Kidney epithelial cell (primary cell): ENCODE measurements around the gene SPACA6. TPM values are rescaled to one million over a fixed set of nuclear protein-coding genes. Genes with fewer than 3 reads are reported as not detected.

ENCODE experiments used
- DNase-seq: peaks from one replicate; pipeline ENCODE4 v3.0.0-alpha.2; 2010; ENCODE audit warnings: low read depth
- H3K27me3 ChIP-seq: 2 replicates; pipeline ENCODE4 v1.6.0; 2011; ENCODE audit warnings: low read length; ENCODE audit not compliant: control insufficient read depth, insufficient read depth
- H3K36me3 ChIP-seq: 2 replicates; pipeline ENCODE4 v1.5.1; 2011; ENCODE audit warnings: low read length; ENCODE audit not compliant: control insufficient read depth, insufficient read depth
- H3K4me3 ChIP-seq: 2 replicates; pipeline ENCODE4 v1.5.1; 2011; ENCODE audit warnings: low read depth, mild to moderate bottlenecking, control low read depth, low read length
- CTCF ChIP-seq: IDR thresholded peaks from 2 replicates; pipeline ENCODE4 v1.5.1; 2011; ENCODE audit warnings: mild to moderate bottlenecking, moderate library complexity, low read length, control low read depth, inconsistent platforms; ENCODE audit not compliant: insufficient read depth, poor library complexity, severe bottlenecking
- total RNA-seq: library from RNA; depleted of rRNA; stranded (reverse); fragments of >200 nt; gene quantifications from 2 replicates; pipeline ENCODE4 v1.2.3, GENCODE V29; 2015

Gene SPACA6
- total RNA-seq, 1 donor from 2014 or later, result 12.6 TPM

GRCh38 chr19:51694318-51695085 lies 1.4 kb downstream of the SPACA6 start:
- Histone ChIP-seq H3K4me3 (no peak overlapping the region), H3K27me3 (no peaks in the 10 kb centered on the region), H3K36me3 (peaks cover 6% of the 10 kb centered on the region)
- no peak for DNase-seq
- TF ChIP-seq CTCF, result no peak

- H3K36me3 ChIP-seq, result peaks cover 6% of the 10 kb centered on the region
- no peaks in the 10 kb centered on the region for H3K27me3 ChIP-seq
- no peak overlapping the region for H3K4me3 ChIP-seq
- no peak for TF ChIP-seq CTCF
- DNase-seq, result no peak
Measured at GRCh38 chr19:51695088-51695487, 2.0 kb downstream of the SPACA6 start.

- no peak overlapping the region for H3K4me3 ChIP-seq
- no peaks in the 10 kb centered on the region for H3K27me3 ChIP-seq
- TF ChIP-seq CTCF, result no peak
- DNase-seq, result no peak
- H3K36me3 ChIP-seq, result peaks cover 6% of the 10 kb centered on the region
Measured at GRCh38 chr19:51695702-51696315, 2.7 kb downstream of the SPACA6 start.

- TF ChIP-seq CTCF, result no peak
- Histone ChIP-seq H3K27me3 (no peaks in the 10 kb centered on the region), H3K36me3 (peaks cover 6% of the 10 kb centered on the region), H3K4me3 (no peak overlapping the region)
- DNase-seq, result no peak
Measured at GRCh38 chr19:51696606-51697005, 3.5 kb downstream of the SPACA6 start.

DNA sequence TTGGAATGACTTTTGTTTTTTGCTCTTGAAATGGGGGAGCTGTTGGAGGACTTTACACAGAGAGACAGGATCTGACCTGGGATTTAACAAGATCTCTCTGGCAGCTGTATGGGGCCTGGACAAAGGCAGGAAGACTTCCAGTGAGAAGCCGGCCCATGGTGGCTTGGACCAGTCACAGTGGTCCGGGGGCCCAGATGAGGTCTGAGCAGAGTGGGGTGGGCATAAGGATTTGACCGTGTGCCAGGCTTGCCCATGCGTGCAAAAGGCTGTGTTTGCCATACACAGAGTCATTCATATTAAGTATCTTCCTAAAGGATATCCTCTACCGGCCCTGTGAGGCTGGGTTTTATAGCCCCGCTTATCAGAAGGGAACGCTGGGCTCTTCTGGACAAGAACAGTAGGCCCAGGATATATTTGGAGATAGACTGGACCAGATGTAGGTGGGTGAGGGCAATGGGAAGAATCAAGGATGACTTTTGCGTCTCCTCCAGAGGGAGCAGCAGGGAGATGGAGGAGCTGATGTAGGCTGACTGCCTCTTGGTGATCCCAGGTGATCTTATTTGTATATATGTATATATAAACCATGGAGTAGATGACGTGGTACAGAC lies 4.1 kb downstream of the SPACA6 start:
- H3K27me3 ChIP-seq, result no peaks in the 10 kb centered on the region
- H3K36me3 ChIP-seq, result peaks cover 6% of the 10 kb centered on the region
- no peak for DNase-seq
- H3K4me3 ChIP-seq, result no peak overlapping the region
- TF ChIP-seq CTCF, result no peak
